Pancreas (tissue), 10 donors: ENCODE data around the gene STAB2. TPM values are rescaled to one million over a fixed set of nuclear protein-coding genes. Genes with fewer than 3 reads are reported as not detected.

Source experiments
- ATAC-seq, 4 donors: fragments of 200-7000 bp; cut with Tn5 transposase; one replicate each; pipeline versions ENCODE4 v1.8.0 to v1.9.1; 2020; ENCODE audit warnings: mild to moderate bottlenecking in 4 of 4, moderate library complexity in 4 of 4
- DNase-seq, 6 donors: peaks; one replicate each; pipeline ENCODE4 v3.0.0-alpha.2; 2020
- FAIRE-seq: peaks from 2 replicates; lab custom pipeline; 2012; peaks lifted over from hg19 to GRCh38; lab: Jason Lieb, UNC
- H3K27ac ChIP-seq, 4 donors: fragments of 200-600 bp; sonication (generic); 1 replicate in 3 of 4; 2 replicates in 1 of 4; pipeline versions ENCODE4 v1.5.0 to v1.8.0; 2020
- H3K27me3 ChIP-seq, 4 donors: fragments of 200-600 bp; one replicate each; pipeline ENCODE4 v1.8.0; 2021
- H3K36me3 ChIP-seq, 3 donors: fragments of 200-600 bp; sonication (generic) in 1 of 3; one replicate each; pipeline versions ENCODE4 v1.5.0 to v1.8.0; 2020 to 2021
- H3K4me1 ChIP-seq, 3 donors: fragments of 200-600 bp; one replicate each; pipeline ENCODE4 v1.8.0; 2021
- H3K4me3 ChIP-seq, 4 donors: fragments of 200-600 bp; sonication (generic) in 2 of 4; one replicate each; pipeline versions ENCODE4 v1.5.0 to v1.8.0; 2020 to 2021
- H3K9me3 ChIP-seq, 4 donors: fragments of 200-600 bp; one replicate each; pipeline ENCODE4 v1.8.0; 2021
- CTCF ChIP-seq, 4 donors: fragments of 200-600 bp; sonication (generic) in 3 of 4; IDR thresholded peaks; one replicate each; pipeline versions ENCODE4 v1.5.0 to v1.8.0; 2021; ENCODE audit warnings: antibody characterized with exemption in 4 of 4
- WGBS, 2 donors: extraction: QIAGEN DNeasy Blood & Tissue Kit; methylation state at CpG; one replicate each; pipeline ENCODE4 v1.1.7; 2013; 5-methylcytosine and 5-hydroxymethylcytosine counted together
- intact Hi-C, 3 donors: fragments of 100-400 bp; cut with DNase I; formaldehyde crosslinking; loops; one replicate each; pipeline versions ENCODE4 v1.11.1 to v1.14.2; 2022
- polyA plus RNA-seq, 2 donors: library from polyadenylated mRNA; stranded (reverse); fragments of 200-250 nt; gene quantifications; one replicate each; pipeline ENCODE4 v1.2.3, GENCODE V29; 2013
- total RNA-seq, 6 donors: library from RNA; stranded (reverse); fragmentation: NEBNext Ultra II Directional in 4 of 6; extraction: Animal tissue kit (Norgen Biotek cat#: 25700) in 4 of 6; gene quantifications; one replicate each; pipeline versions ENCODE4 v1.2.1 to v1.2.4, GENCODE V29; 2021 to 2023
- donor health status: healthy with polysubstance abuse.
- donor health status: DM: no; HTN: no; CAD: no; lungs with moderate emphysema.
- donor health status: DM: no; HTN: no; CAD: no.
- donor health status: control.
- donor health status: control.
- donor health status: Bipolar disorder and iron deficiency.
- donor health status: DM: yes; HTN: yes; CAD: no.
- donor health status: DM: no; HTN: no; CAD: no.
- donor health status: DM: no; HTN: no; CAD: no.
- donor health status: DM: yes; HTN: yes; CAD: no.

Gene STAB2
- total and polyA plus RNA-seq, 8 donors: under 0.01 to 0.16 (median 0.08) TPM; not detected in 1

GRCh38 chr12:103578926-103579325 is 8.1 kb upstream of the STAB2 start:
- no peak overlapping the region for H3K4me3 ChIP-seq
- 49 to 61% methylated on average over 2 of the region's 2 CpGs for WGBS, 2 donors
- DNase-seq: no peak
- H3K27me3 ChIP-seq: no peaks in the 10 kb centered on the region
- H3K27ac ChIP-seq: no peak overlapping the region
- peaks cover 0 to 3% (median 3%) of the 10 kb centered on the region in 3 donors for H3K4me1 ChIP-seq
- no peaks in the 10 kb centered on the region for H3K9me3 ChIP-seq
- ATAC-seq: no peak
- H3K36me3 ChIP-seq: no peaks in the 10 kb centered on the region
- intact Hi-C loops: loop anchor here in 1 of 3 donors (10.0 kb wide), 1 partner anchor 286 kb away; no protein-coding TSS in a partner anchor
- no peak for TF ChIP-seq CTCF (IDR thresholded peaks at IDR 0.05)
- FAIRE-seq: no peak

DNA sequence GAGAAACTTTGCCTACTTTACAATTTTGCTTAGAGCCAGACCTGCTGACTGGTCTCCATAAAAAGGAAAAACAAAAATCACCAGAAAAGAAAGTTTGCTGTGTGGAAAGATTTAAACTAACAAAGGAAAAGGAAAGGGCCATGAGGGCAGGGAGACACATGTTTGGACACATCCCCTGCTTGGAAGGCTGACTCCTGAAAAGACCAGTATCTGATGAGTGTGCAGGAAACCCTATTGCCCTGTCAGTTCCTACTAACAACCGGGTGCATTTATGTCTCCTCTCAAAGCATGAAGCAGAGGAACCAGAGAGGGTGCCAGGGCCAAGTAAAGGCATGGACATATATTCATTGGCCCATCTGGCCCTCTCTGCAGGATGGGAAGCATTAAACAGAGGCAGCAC is 7.0 kb upstream of the STAB2 start:
- no peak overlapping the region for H3K27ac ChIP-seq
- H3K36me3 ChIP-seq: no peaks in the 10 kb centered on the region
- FAIRE-seq: no peak
- TF ChIP-seq CTCF (IDR thresholded peaks at IDR 0.05): no peak
- peaks cover 0 to 3% (median 3%) of the 10 kb centered on the region in 3 donors for H3K4me1 ChIP-seq
- H3K9me3 ChIP-seq: no peaks in the 10 kb centered on the region
- ATAC-seq: no peak
- intact Hi-C loops: no loop called here
- no peak overlapping the region for H3K4me3 ChIP-seq
- WGBS, 2 donors: 60 to 63% methylated on average over 1 of the region's 1 CpG
- no peaks in the 10 kb centered on the region for H3K27me3 ChIP-seq
- DNase-seq: no peak

- 4 to 11% methylated on average over 1 of the region's 1 CpG for whole genome bisulfite sequencing, 2 donors
- Histone ChIP-seq H3K27me3 (no peaks in the 10 kb centered on the region), H3K27ac (no peak overlapping the region), H3K9me3 (no peaks in the 10 kb centered on the region), H3K4me1 (peaks cover 0 to 3% (median 0%) of the 10 kb centered on the region in 3 donors), H3K4me3 (no peak overlapping the region), H3K36me3 (no peaks in the 10 kb centered on the region)
- TF ChIP-seq CTCF (IDR thresholded peaks at IDR 0.05): no peak
- DNase-seq (no peak), FAIRE-seq (no peak), ATAC-seq (peak in 1 of 4 donors; percentile 61)
- intact Hi-C loops: no loop called here
Observed at GRCh38 chr12:103583008-103583407, 4.1 kb upstream of the STAB2 start.

- 33 to 52% methylated on average over 1 of the region's 1 CpG for whole genome bisulfite sequencing, 2 donors
- Histone ChIP-seq H3K4me1 (peaks cover 0 to 3% (median 0%) of the 10 kb centered on the region in 3 donors), H3K27ac (no peak overlapping the region), H3K4me3 (no peak overlapping the region), H3K9me3 (no peaks in the 10 kb centered on the region), H3K36me3 (no peaks in the 10 kb centered on the region), H3K27me3 (no peaks in the 10 kb centered on the region)
- no peak for ATAC-seq
- no peak for TF ChIP-seq CTCF (IDR thresholded peaks at IDR 0.05)
- no peak for DNase-seq
- FAIRE-seq: no peak
- intact Hi-C loops: no loop called here
Observed at GRCh38 chr12:103586132-103586531, 941 bp upstream of the STAB2 start.

GRCh38 chr12:103588680-103589079 is 1.6 kb downstream of the STAB2 start:
- no peaks in the 10 kb centered on the region for H3K36me3 ChIP-seq
- no peaks in the 10 kb centered on the region for H3K9me3 ChIP-seq
- TF ChIP-seq CTCF (IDR thresholded peaks at IDR 0.05): no peak
- H3K27ac ChIP-seq: no peak overlapping the region
- H3K4me3 ChIP-seq: no peak overlapping the region
- no peaks in the 10 kb centered on the region for H3K27me3 ChIP-seq
- FAIRE-seq: no peak
- ATAC-seq: no peak
- H3K4me1 ChIP-seq: no peaks in the 10 kb centered on the region
- DNase-seq: no peak
- intact Hi-C loops: no loop called here
